Globus pallidus (tissue), 1 donor: ENCODE data around the gene SEC23B.
A peak's percentile ranks its signal among the peaks of the same experiment; 100 is the strongest.
"Not testable (repeated sequence)": the region's sequence is repeated elsewhere in the genome, so short reads cannot be mapped to it uniquely, and the experiment has no call there.

Experiments
- DNase-seq: peaks from one replicate; pipeline ENCODE4 v3.0.0-alpha.2; 2015; ENCODE audit warnings: low spot score

The SEC23B gene

DNA sequence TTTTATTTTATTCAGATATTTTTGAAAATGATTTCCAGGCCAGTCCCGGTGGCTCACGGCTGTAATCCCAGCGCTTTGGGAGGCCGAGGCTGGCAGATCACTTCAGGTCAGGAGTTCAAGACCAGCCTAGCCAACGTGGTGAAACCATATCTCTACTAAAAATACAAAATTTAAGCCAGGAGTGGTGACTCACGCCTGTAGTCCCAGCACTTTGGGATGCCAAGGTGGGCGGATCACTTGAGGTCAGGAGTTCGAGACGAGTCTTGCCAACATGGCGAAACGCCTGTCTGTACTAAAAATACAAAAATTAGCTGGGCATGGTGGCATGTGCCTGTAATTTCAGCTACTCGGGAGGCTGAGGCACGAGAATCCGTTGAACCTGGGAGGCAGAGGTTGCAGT is 19.0 kb downstream of the SEC23B start:
- not testable (repeated sequence) for DNase-seq

DNA sequence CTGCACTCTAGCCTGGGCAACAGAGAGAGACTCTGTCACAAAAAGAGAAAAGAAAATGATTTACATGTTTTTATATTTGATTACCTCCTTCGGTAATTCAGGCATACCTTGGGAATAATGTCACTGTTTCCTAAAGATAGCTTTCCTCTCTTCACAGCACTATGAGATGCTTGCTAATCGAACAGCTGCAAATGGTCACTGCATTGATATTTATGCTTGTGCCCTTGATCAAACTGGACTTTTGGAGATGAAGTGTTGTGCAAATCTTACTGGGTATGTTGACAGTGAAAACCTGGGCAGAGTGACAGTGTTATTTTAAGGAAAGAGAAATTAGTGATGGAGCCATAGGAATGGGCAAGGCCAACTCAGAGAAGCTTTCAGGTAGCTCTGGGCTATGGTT is 19.6 kb downstream of the SEC23B start:
- no peak for DNase-seq

DNA sequence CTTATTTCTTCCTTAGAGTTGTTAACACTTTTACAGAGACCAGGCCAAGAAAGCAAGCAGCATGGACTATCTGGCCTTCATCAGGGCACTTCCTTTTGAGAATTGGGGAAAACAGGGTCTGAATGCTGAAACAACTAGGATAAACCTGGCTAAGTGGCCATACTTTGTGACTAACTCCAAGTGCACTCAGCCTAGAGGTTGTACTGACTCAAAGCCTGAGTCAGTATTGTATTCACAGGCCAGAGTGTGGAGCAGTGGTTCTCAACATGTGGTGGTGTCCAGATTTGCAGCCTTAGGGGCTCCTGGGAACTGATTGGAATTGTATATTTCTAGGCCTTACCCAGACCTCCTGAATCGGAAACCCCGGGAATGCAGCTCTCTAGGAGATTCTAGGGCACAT is 20.1 kb downstream of the SEC23B start:
- DNase-seq = no peak

DNA sequence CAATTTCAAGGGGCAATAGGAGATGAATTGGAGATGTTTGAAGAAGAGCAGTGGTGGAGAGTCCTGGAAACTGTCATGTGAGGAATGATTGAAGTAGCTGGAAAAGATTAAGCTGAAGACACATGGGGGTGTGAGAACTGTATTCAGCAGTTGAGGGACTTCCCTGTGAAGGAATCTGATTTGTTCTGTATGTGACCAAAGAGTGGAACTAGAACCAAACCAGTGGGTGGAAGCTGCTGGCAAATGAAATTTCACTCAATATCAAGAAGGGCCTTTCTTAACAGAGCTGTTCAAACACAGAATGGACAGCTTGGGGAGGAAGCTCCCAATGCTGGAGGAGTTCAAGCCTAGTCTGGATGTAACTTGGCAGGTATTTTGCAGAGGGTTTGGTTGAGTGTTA is 21.3 kb downstream of the SEC23B start:
- DNase-seq = no peak

DNA sequence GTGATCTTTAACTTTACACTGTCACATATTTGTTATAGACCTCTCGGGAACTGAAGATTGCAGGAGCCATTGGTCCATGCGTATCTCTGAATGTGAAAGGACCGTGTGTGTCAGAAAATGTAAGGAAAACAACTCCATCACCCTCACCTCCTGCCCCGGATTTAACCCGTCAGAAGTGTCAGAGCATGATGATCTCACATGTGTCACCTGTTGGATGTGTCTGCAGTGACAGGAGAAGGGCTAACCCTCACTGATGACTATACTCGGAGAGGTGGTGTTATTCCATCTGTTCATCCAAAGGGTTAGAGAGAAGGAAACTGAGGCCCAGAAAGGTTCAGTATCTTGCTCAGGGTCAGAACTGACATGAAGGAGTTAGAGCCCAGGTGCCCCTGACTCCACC is 24.9 kb downstream of the SEC23B start:
- no peak for DNase-seq

GRCh38 chr20:18533491-18533890 is 25.8 kb downstream of the SEC23B start:
- DNase-seq = no peak

DNA sequence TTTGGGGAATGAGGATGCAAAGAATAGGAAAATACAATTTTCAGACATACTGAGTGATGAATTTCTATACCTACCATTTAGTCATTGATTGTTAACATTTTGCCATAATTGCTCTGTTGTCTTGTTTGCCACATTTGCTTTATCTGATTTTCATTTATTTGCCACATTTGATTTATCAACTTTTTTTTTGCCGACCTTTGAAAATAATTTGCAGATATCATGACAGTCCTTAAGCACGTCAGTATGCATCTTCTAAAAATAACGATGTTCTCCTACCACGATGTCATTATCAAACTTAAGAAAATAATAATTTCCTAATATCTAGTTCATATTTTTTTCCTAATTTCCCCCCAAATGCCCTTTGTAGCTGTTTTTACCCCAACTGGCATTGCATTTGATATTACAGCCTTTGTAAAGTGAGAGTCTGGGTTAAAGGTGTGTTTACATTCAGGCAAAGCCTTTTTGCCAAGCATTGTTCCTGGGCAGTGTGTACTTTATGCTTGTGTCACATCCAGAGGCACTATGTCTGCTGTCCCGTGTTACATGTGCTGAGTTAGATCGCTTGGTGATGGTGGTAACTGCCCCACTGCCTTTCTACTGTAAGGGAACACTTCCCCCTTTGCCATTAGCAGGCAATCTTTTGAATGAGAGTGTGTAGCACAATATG is 26.4 kb downstream of the SEC23B start:
- no peak for DNase-seq

- DNase-seq = no peak
Observed at GRCh38 chr20:18537651-18538050, 29.9 kb downstream of the SEC23B start.

DNA sequence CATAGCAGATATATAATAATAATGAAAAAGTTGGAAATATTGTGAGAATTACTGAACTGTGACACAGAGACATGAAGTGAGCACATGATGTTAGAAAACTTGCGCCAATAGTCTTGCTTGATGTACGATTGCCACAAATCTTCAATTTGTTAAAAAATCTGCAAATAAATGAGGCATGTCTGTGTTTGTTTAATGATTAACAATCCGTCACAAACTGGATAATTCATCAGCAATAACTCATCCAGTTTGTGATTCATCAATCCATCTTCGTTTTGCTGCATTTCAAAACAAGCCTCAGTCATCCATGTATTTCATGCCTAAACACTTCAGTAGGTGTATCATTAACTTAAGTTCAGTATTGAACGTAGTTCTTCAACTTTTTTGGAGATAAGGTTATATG is 34.0 kb downstream of the SEC23B start:
- DNase-seq = no peak

GRCh38 chr20:18543216-18543615 is 35.5 kb downstream of the SEC23B start:
- no peak for DNase-seq

DNA sequence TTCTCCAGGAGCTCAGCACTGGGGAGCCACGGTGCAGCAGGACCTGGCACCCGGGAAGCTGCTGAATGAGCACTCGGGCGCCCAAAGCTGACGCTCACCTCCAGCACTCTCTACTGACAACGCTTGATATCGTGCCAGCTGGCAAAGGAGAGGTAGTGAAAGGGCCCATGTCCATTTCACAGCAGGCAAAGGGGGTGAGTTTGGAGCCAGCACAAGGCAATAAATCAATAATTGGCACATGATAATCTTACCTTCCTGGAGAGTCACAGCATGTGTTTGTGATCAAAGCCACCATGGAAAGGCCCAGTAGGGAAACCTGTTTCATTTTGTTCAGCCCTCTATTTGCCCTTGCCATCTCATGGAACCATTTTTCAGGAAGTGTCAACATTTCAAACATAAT is 36.2 kb downstream of the SEC23B start:
- DNase-seq = no peak

DNA sequence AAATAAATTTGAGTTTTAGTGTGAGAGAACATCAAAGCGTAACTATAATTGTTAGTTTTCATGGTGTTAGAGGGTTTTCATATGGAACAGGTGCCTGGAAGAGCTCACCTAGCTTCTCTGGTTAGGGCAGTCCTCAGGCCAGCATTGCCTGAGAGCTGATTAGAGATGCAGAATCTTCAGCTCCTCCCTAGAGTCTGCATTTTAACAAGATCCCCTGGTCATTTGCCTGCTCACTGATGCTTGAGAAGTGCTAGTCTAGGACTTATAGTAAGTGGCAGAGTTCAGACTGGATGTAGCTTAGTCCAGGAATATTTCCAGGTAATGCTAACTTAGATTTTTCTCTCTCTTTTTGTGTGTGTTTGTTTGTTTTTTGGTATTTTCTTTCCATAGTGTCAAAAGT is 37.8 kb downstream of the SEC23B start:
- no peak for DNase-seq

- DNase-seq = no peak
Observed at GRCh38 chr20:18548465-18548864, 40.7 kb downstream of the SEC23B start.

DNA sequence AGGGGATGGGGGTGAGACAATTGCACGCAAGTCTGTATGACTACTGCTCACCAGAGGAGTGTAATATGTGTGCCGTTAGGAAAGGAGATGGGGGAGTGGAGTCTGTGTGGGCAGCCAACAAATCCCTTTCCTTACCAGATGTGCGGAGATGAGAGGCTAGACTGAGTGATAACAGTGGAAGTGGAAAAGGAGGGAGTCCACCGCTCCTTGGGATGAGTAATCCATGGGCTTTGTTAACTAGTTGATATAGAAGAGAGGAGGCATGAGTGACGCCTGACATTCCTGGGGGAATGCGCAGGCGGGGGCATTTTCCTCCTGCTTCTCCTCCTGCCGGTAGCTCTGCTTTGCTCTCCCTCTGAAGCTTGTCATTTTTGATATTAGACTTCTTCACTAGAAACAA is 46.0 kb downstream of the SEC23B start:
- no peak for DNase-seq

DNA sequence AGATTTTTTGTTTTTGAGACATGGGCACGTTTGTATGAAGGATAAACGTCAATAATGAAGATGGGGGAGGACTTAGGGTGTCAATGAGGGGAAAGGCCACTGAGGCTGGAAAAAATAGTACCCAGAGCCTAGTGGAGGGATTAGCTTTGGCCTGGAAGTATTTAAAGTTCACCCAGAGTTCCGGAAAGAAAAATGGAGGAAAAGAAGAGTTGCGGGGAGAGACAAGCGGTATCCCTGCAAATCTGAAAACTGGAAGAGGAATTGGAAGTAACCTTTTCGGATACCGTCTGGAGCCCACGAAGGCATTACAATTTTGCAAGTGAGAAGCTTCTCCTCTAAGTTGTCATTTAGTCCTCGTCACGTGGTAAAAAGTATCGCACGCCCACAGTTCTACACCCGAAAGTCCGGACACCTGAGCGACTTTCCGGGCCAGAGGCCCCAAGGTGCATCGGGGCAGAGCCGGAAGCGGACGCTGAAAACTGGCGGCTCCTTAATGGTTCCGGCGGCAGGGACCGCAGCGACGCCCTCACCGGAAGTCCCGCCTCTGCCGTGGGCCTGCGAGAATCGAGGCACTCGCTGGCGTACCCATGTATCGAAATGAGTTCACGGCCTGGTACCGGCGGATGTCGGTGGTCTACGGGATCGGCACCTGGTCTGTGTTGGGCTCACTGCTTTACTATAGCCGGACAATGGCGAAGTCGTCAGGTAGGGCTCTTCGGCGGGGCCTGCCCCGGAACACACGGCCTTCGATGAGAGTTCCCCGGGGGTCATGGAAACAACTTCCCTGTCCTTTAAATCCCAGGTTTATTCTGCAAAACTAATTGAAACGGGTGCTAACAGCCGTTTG is 59.4 kb downstream of the SEC23B start, which contains the start of gene SMIM26:
Gene SMIM26 (plus strand): TSS at position 541 of the 847 bp plus-strand sequence. CDS start 47 bp downstream, at position 588.
- peak; percentile 83 for DNase-seq

- DNase-seq = no peak
Observed at GRCh38 chr20:18567739-18568091, 60.0 kb downstream of the SEC23B start.

DNA sequence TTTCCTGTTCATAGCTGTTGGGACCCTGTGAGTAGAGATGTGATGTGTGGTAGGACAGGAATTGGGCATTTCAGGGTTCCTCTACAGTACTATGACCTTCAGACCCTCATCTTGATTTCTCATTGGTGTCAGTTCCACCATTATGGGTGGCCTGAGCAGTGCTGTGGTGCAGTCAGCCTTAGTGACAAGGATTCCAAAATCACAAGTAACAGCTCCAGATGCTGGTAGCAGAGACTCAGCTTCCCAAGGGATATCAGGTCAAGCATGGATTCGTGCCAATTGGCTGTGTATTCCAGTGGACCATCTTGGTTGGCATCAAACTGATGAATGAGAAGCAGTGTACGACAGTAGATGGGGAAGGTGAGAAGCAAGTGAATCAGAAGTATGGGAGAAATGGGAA is 63.3 kb downstream of the SEC23B start:
- DNase-seq = no peak

DNA sequence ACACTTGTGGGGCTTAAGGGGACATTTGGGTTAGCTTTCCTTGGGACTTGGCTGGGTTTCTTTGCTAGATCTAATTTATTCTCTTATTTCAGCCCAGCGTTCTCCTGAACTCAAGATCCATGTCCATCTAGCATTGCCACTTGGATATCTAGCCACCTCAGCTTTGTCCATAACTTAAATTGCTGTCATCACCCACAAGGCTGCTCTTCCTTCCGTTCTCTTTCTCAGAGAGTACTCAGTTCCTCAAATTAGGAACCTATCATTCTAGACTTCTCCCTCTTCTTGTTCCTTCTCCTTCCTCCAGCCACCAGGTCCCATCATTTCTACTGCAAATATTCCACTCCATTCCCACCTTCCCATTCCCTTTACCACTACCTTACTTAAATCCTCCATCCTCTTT is 63.8 kb downstream of the SEC23B start:
- no peak for DNase-seq

DNA sequence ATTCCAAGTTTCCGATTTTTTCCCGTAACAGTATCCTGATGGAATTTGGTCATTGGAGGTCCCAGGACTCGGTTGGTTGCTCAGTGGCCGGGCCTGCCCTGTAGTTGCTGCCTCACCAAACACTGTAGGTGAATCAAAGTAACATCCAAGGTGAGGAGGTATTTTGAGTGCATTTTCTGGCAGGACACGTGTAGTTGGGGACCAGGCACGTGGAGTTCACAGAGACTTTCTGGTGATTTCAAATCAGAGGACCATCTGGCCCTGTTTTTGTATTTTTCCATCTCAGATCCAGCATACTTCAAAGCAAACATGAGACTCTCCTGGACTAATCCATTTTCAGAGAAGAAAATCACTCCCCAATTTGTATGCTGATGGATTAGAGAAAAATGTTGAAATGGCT is 70.2 kb downstream of the SEC23B start:
- DNase-seq = no peak

DNA sequence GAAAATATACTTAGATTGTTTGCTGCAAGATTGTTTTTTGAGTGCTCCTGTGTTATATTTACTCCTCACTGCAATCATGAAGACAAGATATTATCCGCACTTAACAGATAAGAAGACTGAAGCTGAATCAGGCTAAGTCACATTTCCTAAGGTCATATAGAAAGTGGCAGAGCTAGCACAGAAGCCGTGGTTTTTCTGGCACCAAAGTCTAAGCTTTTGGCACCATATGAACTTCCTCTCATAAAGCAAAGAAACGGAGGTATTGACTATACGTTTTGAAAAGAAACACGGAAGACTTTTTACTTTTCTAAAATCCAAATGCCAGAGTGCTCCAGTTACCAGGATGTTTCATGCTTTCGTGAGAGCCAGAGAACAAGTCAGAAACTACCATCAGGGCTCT is 70.8 kb downstream of the SEC23B start:
- DNase-seq = no peak

- DNase-seq = no peak
Observed at GRCh38 chr20:18580012-18580411, 72.3 kb downstream of the SEC23B start.

- DNase-seq = no peak
Observed at GRCh38 chr20:18585134-18585533, 77.4 kb downstream of the SEC23B start.

DNA sequence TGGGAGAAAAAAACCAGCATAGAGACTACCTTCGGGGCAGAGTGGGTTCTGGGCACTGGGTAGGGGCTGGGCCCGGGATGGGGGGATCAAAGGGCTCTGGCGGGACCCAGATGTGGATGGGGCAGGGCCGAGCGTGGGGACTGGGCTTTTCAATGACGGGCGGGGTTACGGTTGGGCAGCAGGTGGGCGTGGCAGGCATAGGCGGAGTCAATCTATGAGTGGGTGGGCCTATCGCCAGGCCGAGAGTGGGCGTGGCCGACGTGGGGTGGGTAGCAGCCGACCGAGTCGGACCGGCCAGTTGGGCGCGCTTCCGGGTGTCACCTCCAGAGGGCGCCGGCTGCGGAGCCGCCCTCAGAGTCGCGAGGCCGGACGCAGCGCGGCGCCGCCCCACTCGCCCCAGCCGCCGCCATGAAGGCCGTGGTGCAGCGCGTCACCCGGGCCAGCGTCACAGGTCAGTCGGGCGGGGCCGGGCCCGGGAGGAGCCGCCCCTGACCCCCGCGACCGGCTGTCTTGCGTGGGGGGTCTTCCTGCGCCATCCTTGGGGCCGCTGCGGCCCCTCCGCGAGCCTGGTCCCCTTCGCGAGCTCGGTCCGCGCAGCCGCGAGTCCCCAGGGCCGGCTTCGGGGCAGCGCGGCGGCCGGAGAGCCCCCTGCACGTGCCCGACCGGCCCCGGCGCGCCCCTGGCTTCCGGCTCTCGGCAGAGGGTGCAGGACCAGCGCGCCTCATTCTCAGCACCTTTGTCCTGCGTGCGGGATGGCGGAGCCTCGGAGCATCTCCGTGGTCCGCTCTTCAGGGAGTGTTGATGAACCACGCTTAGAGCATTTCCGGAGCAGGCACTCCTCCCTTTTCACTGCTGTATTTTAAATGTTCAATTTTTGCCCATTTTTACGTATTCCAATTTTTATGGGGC is 80.2 kb downstream of the SEC23B start, which contains the start of gene DTD1:
Gene DTD1 (plus strand): TSS at position 390 of the 909 bp plus-strand sequence. CDS start 19 bp downstream, at position 409.
- DNase-seq = peak; percentile 90
